Measurements from ENCODE around the gene GLB1L.

DNA sequence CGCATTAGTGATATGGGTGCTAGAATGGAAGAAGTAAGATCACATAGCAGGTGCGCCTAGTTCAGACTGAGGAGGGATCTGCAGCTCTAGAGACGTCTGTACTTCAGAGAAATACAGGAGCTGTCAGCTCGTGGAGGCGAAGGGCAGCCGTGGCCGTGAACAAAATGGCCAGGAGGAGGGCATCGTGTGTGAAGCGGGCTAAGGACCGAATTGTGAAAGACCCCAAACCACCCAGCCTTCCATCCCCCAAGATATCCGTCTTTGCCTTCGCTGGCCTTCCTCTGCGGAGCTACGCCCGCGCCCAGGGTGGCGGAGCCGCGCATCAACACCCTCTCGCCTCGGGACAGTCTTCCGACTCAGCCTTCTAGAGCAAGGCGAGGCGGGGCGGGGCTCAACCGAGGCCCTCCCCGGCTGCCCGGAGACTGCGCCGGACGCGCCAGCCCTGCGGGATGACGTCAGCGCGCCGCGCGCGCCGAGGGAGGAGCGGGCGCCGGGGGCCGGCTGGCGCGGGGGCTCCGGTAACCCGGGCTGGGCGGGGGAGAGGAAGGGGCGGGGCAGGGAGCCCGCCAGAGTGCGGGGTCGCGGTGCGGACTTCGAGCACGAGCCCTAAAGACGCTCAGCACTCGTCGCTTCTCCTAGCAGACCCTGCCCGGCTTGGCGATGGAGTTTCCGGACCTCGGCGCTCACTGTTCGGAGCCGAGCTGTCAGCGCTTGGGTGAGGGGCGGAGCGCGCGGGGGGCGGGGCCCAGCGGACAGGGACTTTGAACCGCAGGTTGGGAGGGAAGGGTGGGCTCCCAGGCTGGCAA is 38.7 kb downstream of the GLB1L start, which contains the start of gene ZFAND2B:
- no peak for TF ChIP-seq EZH2 (IDR thresholded peaks at IDR 0.05; ENCODE audit: insufficient read depth, poor library complexity, severe bottlenecking)
- no peak for TF ChIP-seq EZH2phosphoT487 (IDR thresholded peaks at IDR 0.05; ENCODE audit: insufficient read depth, low read depth)
